GM12872 (cell line): ENCODE data around the gene L3MBTL2.

Experiments
- TF ChIP-seq, protein P1 (sequence below): IDR thresholded peaks from 3 replicates; pipeline ENCODE4 v1.5.1; 2011; ENCODE audit warnings: low read depth, mild to moderate bottlenecking, low read length, moderate library complexity; ENCODE audit not compliant: insufficient read depth

Gene L3MBTL2

DNA sequence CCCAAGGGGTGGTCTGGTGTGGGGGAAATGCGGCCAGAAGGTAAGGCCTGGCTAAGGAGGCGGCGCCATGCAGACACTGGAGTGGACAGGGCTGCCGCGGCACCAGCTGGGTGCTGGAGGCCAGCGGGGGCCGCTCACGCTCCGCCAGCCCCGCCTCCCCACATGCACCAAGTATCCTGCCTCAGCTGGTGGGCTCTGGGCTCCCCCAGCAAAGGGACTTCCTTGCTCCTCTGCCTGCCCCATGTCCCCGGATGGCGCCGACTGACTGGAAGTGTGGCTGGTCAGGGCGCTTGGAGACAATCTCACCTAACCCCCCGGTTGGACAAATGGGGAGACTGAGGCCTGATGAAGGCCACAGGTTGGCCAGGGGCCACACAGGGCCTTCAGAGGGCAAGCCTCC, 43.2 kb downstream of the L3MBTL2 start:
- TF ChIP-seq, protein P1, sequence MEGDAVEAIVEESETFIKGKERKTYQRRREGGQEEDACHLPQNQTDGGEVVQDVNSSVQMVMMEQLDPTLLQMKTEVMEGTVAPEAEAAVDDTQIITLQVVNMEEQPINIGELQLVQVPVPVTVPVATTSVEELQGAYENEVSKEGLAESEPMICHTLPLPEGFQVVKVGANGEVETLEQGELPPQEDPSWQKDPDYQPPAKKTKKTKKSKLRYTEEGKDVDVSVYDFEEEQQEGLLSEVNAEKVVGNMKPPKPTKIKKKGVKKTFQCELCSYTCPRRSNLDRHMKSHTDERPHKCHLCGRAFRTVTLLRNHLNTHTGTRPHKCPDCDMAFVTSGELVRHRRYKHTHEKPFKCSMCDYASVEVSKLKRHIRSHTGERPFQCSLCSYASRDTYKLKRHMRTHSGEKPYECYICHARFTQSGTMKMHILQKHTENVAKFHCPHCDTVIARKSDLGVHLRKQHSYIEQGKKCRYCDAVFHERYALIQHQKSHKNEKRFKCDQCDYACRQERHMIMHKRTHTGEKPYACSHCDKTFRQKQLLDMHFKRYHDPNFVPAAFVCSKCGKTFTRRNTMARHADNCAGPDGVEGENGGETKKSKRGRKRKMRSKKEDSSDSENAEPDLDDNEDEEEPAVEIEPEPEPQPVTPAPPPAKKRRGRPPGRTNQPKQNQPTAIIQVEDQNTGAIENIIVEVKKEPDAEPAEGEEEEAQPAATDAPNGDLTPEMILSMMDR: no peak

DNA sequence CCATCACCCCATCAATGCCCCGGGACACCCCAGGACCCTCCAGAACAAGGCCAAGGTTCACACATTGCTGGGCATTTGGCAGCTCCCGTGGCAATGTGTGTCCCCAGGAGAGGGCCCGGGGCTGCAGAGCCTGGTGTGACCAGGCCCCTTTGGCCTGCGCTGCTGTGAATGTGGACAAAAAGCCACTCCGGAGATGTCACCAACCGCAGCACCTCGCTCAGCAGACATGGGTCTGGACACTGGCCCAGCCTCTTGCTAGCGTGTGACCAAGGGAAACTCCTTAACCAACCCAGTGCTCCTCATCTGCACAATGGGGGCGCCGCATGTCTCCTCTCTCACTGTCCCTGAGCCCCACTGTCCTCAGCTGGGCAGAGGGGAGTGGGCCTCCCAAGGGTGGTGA, 43.6 kb downstream of the L3MBTL2 start:
- TF ChIP-seq, protein P1: no peak

DNA sequence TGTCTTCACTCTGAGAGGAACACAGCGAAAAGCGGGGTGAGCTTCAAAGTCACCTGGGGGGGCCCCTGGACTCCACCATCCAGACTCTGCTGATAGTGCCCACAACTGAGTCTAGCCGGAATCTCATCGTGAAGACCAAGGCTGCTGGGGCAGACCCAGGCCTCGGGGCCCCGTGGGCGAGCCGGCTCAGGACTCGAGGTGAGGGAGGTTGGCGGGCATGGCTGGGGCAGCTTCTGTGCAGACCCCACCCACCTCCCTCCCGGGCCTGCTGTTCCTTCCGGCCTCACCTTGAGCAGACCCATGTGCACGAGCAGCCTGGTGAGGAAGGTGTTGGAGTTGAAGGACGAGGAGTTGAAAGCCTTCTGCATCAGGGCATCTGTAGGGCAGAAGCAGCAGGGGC, 44.3 kb downstream of the L3MBTL2 start:
- TF ChIP-seq, protein P1: no peak

DNA sequence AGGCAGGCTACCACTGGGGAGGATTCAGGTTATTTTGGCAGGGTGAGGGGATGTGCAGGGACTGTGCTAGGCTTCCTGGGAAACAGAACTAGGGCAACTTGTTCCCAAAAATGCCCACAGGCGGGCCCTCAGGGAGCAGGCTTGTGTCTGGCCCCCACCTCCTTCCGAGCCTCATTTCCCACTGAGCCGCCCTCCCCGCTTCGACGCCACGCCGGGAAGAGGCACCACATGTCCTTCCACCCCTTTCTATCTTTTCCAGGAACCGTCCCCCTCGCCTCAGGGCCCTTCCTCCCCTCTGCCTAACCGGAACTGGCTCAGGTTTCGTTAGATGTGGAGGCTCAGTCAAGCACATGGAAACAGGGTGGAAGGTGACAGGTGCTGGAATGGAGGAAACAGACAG, 45.0 kb downstream of the L3MBTL2 start:
- TF ChIP-seq, protein P1: no peak

DNA sequence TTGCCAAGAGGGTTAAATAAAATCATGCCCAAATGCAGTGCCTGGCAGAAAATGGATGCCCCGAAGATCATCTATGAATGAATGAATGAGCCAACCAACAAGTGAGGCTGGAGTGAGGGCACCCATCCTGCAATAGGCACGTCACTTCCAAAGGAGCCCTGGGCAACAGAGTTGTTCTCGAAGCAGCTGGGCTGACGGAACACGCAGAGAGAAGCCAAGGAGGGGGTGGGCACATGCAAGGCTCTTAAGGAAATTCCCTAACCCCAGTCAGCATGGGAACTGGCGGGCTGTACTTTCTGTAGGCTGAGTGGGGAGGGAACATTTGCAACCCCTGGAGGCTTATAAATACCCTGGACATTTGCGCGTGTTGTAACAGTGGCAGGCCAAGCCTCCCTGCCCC, 47.3 kb downstream of the L3MBTL2 start:
- TF ChIP-seq, protein P1: no peak

DNA sequence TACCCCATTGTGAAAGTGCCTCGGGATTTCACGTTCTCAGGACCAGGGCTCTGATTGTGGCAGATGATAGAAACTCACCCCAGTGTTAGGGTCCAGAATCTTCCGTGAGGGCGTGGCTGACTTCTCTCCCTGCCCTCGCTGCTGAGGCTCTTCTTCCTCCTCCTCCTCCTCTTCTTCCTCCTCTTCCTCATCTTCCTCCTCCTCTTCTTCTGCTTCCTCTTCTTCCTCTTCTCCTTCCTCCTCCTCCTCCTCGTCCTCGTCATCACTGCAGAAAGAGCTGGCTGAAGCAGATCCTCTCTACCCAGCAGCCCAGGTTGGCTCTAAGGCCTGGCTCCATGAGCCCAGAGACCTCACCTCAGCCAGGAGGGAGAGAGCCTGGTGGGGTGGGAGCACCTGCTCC, 49.1 kb downstream of the L3MBTL2 start:
- TF ChIP-seq, protein P1: no peak

DNA sequence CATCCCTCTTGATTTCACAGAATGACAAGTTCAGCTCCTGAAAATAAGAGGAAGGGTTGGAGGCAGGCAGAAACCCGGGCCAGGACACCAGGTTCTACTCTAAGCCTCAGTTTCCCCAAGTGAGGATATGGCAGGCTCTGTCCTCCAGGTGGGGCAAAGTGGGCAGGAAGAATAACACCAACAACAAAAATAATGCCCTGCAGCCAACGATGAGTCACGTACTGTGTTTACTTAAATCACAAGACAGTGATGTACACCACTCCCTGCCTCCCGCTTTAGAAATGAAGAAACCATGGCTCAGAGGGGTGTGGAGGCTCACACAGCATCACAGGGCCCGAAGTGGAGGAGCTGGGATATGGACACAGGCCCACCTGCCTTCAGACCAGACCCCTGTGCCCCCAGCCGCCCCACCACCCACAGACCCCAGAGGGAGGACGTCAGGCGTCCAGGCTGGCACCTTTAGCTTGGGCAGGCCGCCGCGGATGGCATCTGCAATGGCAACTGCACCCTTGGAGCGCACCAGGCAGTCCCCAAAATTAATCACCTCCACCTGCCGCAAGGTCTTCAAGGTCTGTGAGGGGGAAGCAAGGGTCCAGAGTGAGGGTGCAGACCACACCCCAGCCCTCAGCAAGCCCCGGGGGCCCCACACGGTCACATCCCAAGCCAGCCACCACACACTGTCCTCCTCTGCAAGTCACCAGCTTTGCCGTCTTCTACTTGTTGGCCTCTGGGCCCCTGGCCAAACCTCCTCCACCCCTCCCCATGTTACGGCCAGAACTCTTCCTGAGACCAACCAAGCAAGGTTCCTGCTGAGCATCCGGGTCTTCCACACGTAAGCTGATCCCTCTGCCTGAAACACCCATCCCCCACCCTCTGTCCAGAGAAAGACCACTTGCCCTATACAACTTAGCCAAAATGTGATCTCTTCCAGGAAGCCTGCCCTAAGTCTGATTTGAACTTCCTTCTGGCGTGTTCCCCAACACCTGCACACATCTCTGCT, 51.4 kb downstream of the L3MBTL2 start:
- TF ChIP-seq, protein P1: no peak
